ENCODE results near the gene SCNN1A. TPM values are rescaled to one million over a fixed set of nuclear protein-coding genes. Genes with fewer than 3 reads are reported as not detected.

The SCNN1A gene
- total and polyA plus RNA-seq, 8 donors: 2.3 to 212 (median 3.5) TPM

GRCh38 chr12:6420364-6420763 lies 45.0 kb upstream of the SCNN1A start:
- Histone ChIP-seq H3K9me3 (no peaks in the 10 kb centered on the region), H3K4me1 (peaks cover 10 to 35% of the 10 kb centered on the region in 2 donors), H3K36me3 (peaks cover 0 to 4% of the 10 kb centered on the region in 2 donors), H3K27me3 (no peaks in the 10 kb centered on the region), H3K27ac (peak overlapping the region in 1 of 2 donors; percentile 13), H3K4me3 (no peak overlapping the region)
- TF ChIP-seq, protein P1, sequence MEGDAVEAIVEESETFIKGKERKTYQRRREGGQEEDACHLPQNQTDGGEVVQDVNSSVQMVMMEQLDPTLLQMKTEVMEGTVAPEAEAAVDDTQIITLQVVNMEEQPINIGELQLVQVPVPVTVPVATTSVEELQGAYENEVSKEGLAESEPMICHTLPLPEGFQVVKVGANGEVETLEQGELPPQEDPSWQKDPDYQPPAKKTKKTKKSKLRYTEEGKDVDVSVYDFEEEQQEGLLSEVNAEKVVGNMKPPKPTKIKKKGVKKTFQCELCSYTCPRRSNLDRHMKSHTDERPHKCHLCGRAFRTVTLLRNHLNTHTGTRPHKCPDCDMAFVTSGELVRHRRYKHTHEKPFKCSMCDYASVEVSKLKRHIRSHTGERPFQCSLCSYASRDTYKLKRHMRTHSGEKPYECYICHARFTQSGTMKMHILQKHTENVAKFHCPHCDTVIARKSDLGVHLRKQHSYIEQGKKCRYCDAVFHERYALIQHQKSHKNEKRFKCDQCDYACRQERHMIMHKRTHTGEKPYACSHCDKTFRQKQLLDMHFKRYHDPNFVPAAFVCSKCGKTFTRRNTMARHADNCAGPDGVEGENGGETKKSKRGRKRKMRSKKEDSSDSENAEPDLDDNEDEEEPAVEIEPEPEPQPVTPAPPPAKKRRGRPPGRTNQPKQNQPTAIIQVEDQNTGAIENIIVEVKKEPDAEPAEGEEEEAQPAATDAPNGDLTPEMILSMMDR (IDR thresholded peaks at IDR 0.05): no peak
- ATAC-seq (no peak), DNase-seq (no peak)
- intact Hi-C loops (cut with DNase I): loop anchor here in 1 of 2 donors (5.0 to 10.0 kb wide), 2 partner anchors 47 to 114 kb away; partner anchors contain the start of gene GAPDH

DNA sequence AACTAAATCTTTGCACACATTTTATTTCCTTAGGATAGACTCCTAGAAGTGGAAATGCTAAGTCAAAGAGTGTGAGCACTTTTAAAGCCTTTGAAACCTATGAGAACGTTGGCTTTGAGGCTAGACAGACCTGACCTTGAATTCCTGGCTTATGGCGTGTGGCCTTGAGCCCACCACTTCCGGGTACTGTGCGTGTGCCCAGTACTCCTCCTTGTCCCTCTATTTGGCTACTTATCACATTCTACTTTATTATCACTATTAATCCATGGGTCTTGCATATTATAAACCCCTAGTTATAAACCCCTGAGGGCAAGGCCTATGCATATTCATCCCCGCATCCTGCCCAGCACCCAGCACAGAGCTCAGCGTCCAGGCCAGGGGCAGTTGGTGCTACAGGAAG lies 43.4 kb upstream of the SCNN1A start:
- H3K4me3 ChIP-seq: no peak overlapping the region
- intact Hi-C loops (cut with DNase I): no loop called here
- H3K9me3 ChIP-seq: no peaks in the 10 kb centered on the region
- DNase-seq (no peak), ATAC-seq (no peak)
- no peaks in the 10 kb centered on the region for H3K27me3 ChIP-seq
- TF ChIP-seq, protein P1 (IDR thresholded peaks at IDR 0.05): no peak
- H3K4me1 ChIP-seq: peaks cover 9 to 34% of the 10 kb centered on the region in 2 donors
- no peak overlapping the region for H3K27ac ChIP-seq
- H3K36me3 ChIP-seq: peaks cover 0 to 8% of the 10 kb centered on the region in 2 donors

DNA sequence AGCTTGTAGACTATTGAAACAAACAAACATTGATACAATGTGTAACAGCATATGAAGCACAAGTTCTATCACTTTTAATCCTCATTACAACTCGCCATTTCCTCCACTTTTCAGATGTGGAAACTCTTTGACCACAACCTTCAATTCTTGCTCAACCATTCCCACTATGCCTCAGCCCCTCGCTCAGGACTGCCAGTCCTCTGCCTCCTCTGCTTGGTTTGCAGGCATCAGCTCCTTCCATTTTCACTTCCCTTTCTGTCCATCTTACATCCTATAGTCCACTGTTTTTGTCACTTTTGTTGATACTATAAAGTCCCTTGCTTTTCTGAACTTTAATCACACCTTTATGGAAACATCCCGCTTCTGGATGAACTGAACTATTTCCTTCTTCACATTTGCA lies 41.2 kb upstream of the SCNN1A start:
- DNase-seq: no peak
- ATAC-seq: peak; percentile 73
- H3K27ac ChIP-seq: peak overlapping the region in 1 of 2 donors; percentile 13
- intact Hi-C loops (cut with DNase I): no loop called here
- H3K9me3 ChIP-seq: no peaks in the 10 kb centered on the region
- peaks cover 0 to 8% of the 10 kb centered on the region in 2 donors for H3K36me3 ChIP-seq
- peaks cover 5 to 28% of the 10 kb centered on the region in 2 donors for H3K4me1 ChIP-seq
- TF ChIP-seq, protein P1 (IDR thresholded peaks at IDR 0.05): no peak
- no peak overlapping the region for H3K4me3 ChIP-seq
- no peaks in the 10 kb centered on the region for H3K27me3 ChIP-seq

DNA sequence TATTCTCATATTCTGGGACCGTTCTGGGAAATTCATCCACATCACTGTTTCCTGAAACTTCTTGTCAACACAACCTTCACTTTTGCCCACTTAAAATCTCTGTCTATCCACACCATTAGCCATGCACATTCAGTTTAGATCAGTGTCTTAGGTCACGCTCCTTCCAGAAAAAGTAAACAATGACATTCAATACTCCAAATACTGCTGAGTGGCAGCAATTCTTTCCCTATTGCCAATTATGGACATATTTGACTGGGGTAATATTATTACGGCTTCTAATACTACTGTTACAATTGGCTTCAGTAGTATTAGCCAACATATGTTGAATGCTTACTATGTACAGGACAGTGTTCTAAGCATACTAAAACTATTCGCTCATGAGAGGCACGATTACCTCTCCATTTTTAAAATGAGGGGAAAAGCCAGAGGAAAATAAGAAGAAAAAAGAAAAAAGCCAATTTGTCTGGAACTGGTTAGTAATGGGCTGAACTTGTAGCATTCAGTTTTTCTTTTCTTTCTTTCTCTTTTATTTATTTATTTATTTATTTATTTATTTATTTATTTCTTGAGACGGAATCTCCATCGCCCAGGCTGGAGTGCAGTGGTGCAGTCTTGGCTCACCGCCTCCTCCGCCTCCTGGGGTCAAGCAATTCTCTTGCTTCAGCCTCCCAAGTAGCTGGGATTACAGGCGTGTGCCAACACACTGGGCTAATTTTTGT lies 32.0 kb upstream of the SCNN1A start:
- intact Hi-C loops (cut with DNase I): no loop called here
- no peak for DNase-seq
- Histone ChIP-seq H3K27ac (no peak overlapping the region), H3K36me3 (no peaks in the 10 kb centered on the region), H3K4me3 (no peak overlapping the region), H3K9me3 (no peaks in the 10 kb centered on the region), H3K27me3 (no peaks in the 10 kb centered on the region), H3K4me1 (no peaks in the 10 kb centered on the region)
- TF ChIP-seq, protein P1 (IDR thresholded peaks at IDR 0.05): no peak
- no peak for ATAC-seq

- intact Hi-C loops (cut with DNase I): no loop called here
- no peaks in the 10 kb centered on the region for H3K4me1 ChIP-seq
- DNase-seq: no peak
- no peak overlapping the region for H3K27ac ChIP-seq
- H3K36me3 ChIP-seq: no peaks in the 10 kb centered on the region
- ATAC-seq: peak; percentile 93
- TF ChIP-seq, protein P1 (IDR thresholded peaks at IDR 0.05): no peak
- no peak overlapping the region for H3K4me3 ChIP-seq
- no peaks in the 10 kb centered on the region for H3K27me3 ChIP-seq
- no peaks in the 10 kb centered on the region for H3K9me3 ChIP-seq
Measured at GRCh38 chr12:6405963-6406362, 30.6 kb upstream of the SCNN1A start.
